Measurements from ENCODE around the gene HELQ. TPM values are rescaled to one million over a fixed set of nuclear protein-coding genes. Genes with fewer than 3 reads are reported as not detected.

HELQ gene, protein sequence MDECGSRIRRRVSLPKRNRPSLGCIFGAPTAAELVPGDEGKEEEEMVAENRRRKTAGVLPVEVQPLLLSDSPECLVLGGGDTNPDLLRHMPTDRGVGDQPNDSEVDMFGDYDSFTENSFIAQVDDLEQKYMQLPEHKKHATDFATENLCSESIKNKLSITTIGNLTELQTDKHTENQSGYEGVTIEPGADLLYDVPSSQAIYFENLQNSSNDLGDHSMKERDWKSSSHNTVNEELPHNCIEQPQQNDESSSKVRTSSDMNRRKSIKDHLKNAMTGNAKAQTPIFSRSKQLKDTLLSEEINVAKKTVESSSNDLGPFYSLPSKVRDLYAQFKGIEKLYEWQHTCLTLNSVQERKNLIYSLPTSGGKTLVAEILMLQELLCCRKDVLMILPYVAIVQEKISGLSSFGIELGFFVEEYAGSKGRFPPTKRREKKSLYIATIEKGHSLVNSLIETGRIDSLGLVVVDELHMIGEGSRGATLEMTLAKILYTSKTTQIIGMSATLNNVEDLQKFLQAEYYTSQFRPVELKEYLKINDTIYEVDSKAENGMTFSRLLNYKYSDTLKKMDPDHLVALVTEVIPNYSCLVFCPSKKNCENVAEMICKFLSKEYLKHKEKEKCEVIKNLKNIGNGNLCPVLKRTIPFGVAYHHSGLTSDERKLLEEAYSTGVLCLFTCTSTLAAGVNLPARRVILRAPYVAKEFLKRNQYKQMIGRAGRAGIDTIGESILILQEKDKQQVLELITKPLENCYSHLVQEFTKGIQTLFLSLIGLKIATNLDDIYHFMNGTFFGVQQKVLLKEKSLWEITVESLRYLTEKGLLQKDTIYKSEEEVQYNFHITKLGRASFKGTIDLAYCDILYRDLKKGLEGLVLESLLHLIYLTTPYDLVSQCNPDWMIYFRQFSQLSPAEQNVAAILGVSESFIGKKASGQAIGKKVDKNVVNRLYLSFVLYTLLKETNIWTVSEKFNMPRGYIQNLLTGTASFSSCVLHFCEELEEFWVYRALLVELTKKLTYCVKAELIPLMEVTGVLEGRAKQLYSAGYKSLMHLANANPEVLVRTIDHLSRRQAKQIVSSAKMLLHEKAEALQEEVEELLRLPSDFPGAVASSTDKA
- 10 to 100 TPM; 14.1 to 19.1 (median 17.3) TPM for total RNA-seq
- 10 to 100 TPM in 1 of 3 donors, 1 to 10 TPM in 2; 7.4 to 20.9 (median 7.4) TPM for polyA plus RNA-seq
- long read RNA-seq, donor 1, transcript HELQ-201 (18 exons, 3,579 nt): major isoform, 5 of 7 reads
- long read RNA-seq, donor 1, partial matches to known transcripts: 0 of 7 reads
- long read RNA-seq, donor 1, other reads (novel, unspliced or antisense): 1 of 7 reads
- long read RNA-seq, donor 2, transcript HELQ-202 (2 exons, 744 nt): major isoform, 7 of 37 reads
- long read RNA-seq, donor 2, transcript HELQ-201 (18 exons, 3,579 nt): major isoform, 7 of 37 reads
- long read RNA-seq, donor 2, partial matches to known transcripts: 16 of 37 reads
- long read RNA-seq, donor 2, other reads (novel, unspliced or antisense): 5 of 37 reads

GRCh38 chr4:83455281-83456183, at the start of gene HELQ, which contains the start of gene MRPS18C:
Gene HELQ, minus strand, starts transcription at chr4:83455823. Its CDS starts 130 bp downstream, at chr4:83455693.
Gene MRPS18C, plus strand, starts transcription at chr4:83456058. Its CDS starts 20 bp downstream, at chr4:83456078.
- DNase-seq (peak; percentile 95 to 97), ATAC-seq (peak; percentile 99)
- Histone ChIP-seq H3K27me3 (ENCODE audit: insufficient read depth in 3 of 3, low read length in 2 of 3) (no peaks in the 10 kb centered on the region), H3K4me3 (peak within 1 kb of the TSS; percentile 83), H3K4me1 (peaks cover 16% of the 10 kb centered on the region), H3K36me3 (ENCODE audit: insufficient read depth in 1 of 2, low read depth in 1 of 2) (peaks cover 4 to 50% of the 10 kb centered on the region in 2 donors), H3K27ac (peak within 1 kb of the TSS; percentile 96), H3K9me3 (no peaks in the 10 kb centered on the region)
- TF ChIP-seq, protein P1, sequence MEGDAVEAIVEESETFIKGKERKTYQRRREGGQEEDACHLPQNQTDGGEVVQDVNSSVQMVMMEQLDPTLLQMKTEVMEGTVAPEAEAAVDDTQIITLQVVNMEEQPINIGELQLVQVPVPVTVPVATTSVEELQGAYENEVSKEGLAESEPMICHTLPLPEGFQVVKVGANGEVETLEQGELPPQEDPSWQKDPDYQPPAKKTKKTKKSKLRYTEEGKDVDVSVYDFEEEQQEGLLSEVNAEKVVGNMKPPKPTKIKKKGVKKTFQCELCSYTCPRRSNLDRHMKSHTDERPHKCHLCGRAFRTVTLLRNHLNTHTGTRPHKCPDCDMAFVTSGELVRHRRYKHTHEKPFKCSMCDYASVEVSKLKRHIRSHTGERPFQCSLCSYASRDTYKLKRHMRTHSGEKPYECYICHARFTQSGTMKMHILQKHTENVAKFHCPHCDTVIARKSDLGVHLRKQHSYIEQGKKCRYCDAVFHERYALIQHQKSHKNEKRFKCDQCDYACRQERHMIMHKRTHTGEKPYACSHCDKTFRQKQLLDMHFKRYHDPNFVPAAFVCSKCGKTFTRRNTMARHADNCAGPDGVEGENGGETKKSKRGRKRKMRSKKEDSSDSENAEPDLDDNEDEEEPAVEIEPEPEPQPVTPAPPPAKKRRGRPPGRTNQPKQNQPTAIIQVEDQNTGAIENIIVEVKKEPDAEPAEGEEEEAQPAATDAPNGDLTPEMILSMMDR (IDR thresholded peaks at IDR 0.05): peak; percentile 21
- intact Hi-C loops (cut with DNase I): loop anchor here in 1 of 2 donors (2.0 to 10.0 kb wide), 2 partner anchors 171 to 1081 kb away; partner anchors contain the start of genes COQ2 and HNRNPD
- 0% methylated on average over 58 of the region's 58 CpGs for WGBS, 3 donors

GRCh38 chr4:83504996-83505395, 49.4 kb upstream of the HELQ start:
- H3K36me3 ChIP-seq (ENCODE audit: insufficient read depth in 1 of 2, low read depth in 1 of 2): no peaks in the 10 kb centered on the region
- H3K4me1 ChIP-seq: no peaks in the 10 kb centered on the region
- WGBS, 3 donors: 85 to 88% (median 87%) methylated on average over 10 of the region's 10 CpGs
- no peaks in the 10 kb centered on the region for H3K27me3 ChIP-seq (ENCODE audit: insufficient read depth in 3 of 3, low read length in 2 of 3)
- no peak overlapping the region for H3K27ac ChIP-seq
- DNase-seq (no peak), ATAC-seq (no peak)
- TF ChIP-seq, protein P1 (IDR thresholded peaks at IDR 0.05): no peak
- H3K9me3 ChIP-seq: no peaks in the 10 kb centered on the region
- no peak overlapping the region for H3K4me3 ChIP-seq
- intact Hi-C loops (cut with DNase I): no loop called here

- Histone ChIP-seq H3K36me3 (ENCODE audit: insufficient read depth in 1 of 2, low read depth in 1 of 2) (no peaks in the 10 kb centered on the region), H3K27me3 (ENCODE audit: insufficient read depth in 3 of 3, low read length in 2 of 3) (no peaks in the 10 kb centered on the region), H3K4me3 (no peak overlapping the region), H3K4me1 (no peaks in the 10 kb centered on the region), H3K9me3 (no peaks in the 10 kb centered on the region), H3K27ac (no peak overlapping the region)
- 43 to 59% (median 45%) methylated on average over 4 of the region's 4 CpGs for WGBS, 3 donors
- DNase-seq (no peak), ATAC-seq (no peak)
- TF ChIP-seq, protein P1 (IDR thresholded peaks at IDR 0.05): no peak
- intact Hi-C loops (cut with DNase I): no loop called here
Measured at GRCh38 chr4:83504503-83504902, 48.9 kb upstream of the HELQ start.
